Activated T-cell treated with anti-CD3 and anti-CD28 coated beads, Interleukin-2, amount 50 U/mL, for 24 hours (primary cell): ENCODE data around the gene THRAP3.
A peak's percentile ranks its signal among the peaks of the same experiment; 100 is the strongest.
"Not testable (repeated sequence)": the region's sequence is repeated elsewhere in the genome, so short reads cannot be mapped to it uniquely, and the experiment has no call there.

Experiments
- DNase-seq: peaks from one replicate; pipeline ENCODE4 v3.0.0-alpha.2; 2020
- H3K27ac Mint-ChIP-seq: 2 replicates; pipeline ENCODE4 v1.8.0; 2020; ENCODE audit warnings: mild to moderate bottlenecking, mixed read lengths
- H3K27me3 Mint-ChIP-seq: 2 replicates; pipeline ENCODE4 v1.8.0; 2020; ENCODE audit warnings: mixed read lengths
- H3K36me3 Mint-ChIP-seq: 2 replicates; pipeline ENCODE4 v1.8.0; 2020; ENCODE audit warnings: low read depth, mixed read lengths
- H3K4me1 Mint-ChIP-seq: 2 replicates; pipeline ENCODE4 v1.8.0; 2020; ENCODE audit warnings: low read depth, mixed read lengths
- H3K4me3 Mint-ChIP-seq: 2 replicates; pipeline ENCODE4 v1.8.0; 2020; ENCODE audit warnings: mild to moderate bottlenecking, moderate library complexity, mixed read lengths
- H3K9me3 Mint-ChIP-seq: 2 replicates; pipeline ENCODE4 v1.8.0; 2020; ENCODE audit warnings: mixed read lengths

The THRAP3 gene

DNA sequence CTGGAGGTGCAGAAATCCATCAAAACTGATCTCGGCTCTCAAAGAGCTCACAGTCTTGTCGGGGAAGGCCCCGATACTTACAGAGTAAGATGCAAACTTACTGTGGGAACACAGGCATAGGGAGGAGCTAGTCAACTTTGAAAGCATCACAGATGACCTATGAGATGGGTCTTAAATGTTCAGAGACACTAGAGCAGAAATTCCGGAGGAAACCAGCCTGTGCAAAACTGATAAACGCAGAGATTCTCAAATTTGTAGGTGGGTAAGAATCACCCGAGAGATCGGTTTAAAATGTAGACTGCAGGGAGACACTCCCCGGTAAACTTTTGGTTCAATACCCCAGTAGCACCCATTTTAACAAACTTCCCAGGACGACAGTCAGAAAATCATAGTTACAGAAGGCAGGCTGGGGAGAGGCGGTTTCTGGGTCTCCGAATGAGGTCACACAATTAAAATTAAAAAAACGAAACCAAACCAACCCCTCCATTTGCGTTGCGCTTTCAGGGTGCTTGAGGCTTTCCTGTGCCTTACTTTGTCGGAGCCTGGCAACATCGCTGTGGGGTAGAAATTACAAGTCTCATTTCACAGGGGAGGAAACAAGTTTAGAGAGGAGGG, 755 bp upstream of the THRAP3 start:
- peaks cover 49% of the 10 kb centered on the region for H3K36me3 Mint-ChIP-seq
- H3K27me3 Mint-ChIP-seq, result no peaks in the 10 kb centered on the region
- no peak for DNase-seq
- peaks cover 34% of the 10 kb centered on the region for H3K4me1 Mint-ChIP-seq
- H3K27ac Mint-ChIP-seq, result peak overlapping the region; percentile 99
- H3K4me3 Mint-ChIP-seq, result peak overlapping the region; percentile 97
- no peaks in the 10 kb centered on the region for H3K9me3 Mint-ChIP-seq

DNA sequence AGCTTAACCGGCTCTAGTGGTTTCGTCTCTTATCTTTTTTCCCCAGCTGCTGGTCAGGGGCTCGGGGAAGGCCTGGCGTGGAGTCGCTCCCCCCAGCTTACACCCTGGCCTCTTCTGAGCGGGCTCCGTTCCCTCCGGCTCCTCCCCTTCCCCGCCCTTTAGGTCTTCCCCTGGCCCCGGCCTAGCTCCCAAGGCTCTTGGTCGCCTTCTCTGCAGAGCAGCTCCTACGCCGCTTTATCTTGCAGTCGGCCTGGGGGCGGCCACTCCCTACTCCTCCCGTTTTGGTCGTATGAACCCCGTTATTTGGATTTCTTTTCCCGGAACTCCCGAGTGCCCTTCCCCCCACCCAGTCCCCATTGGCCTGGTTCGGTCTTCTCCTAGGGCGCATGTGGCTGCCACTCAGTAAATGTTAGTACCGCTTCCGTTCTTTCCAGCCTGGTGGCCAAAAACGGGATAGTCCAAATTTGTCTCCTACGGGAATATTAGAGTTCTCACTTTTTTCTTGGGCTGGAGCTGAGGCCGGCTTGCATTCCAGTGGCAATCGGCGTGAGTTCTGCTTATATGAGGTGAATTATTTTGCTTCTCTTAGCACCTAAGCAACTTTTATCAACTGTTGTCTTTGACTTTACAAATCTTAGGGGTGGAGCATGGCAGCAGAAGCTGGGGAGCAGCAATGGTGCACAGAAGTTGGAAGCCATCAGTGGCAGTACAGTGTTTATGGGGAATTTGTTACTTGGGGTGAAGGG, 467 bp downstream of the THRAP3 start:
- H3K36me3 Mint-ChIP-seq, result peaks cover 60% of the 10 kb centered on the region
- peak overlapping the region; percentile 97 for H3K4me3 Mint-ChIP-seq
- peaks cover 36% of the 10 kb centered on the region for H3K4me1 Mint-ChIP-seq
- H3K9me3 Mint-ChIP-seq, result no peaks in the 10 kb centered on the region
- DNase-seq, result no peak
- H3K27me3 Mint-ChIP-seq, result no peaks in the 10 kb centered on the region
- peak overlapping the region; percentile 99 for H3K27ac Mint-ChIP-seq

DNA sequence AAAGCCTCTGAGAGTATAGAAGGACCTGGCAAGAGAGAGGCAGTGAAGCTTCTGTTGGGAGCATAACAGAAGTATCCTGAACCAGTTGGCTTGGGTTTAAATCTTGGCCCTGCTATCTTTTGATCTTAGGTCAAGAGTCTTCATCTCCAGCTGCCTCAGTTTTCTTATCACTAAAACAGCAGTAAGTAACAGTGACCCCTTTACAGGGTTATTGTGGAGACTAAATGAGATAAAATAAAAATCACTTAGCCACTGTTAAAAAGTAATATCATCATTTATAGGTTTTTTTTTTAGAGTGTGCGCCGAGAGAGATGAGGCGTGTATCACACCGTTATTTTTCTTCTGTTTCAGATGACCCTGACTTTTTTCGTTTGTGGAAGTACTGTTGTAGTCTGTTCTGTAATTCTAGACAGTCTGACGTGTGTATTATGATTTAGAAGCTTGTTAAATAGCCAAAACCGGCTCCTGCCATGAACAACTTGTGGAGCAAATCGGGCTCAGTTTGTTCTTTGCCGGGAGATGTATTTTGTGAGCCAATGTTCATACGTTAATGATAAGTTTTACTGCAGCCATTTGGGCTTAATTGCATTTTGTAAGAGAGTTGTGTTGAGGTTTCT, 1.1 kb downstream of the THRAP3 start:
- peaks cover 66% of the 10 kb centered on the region for H3K36me3 Mint-ChIP-seq
- peak overlapping the region; percentile 97 for H3K4me3 Mint-ChIP-seq
- H3K9me3 Mint-ChIP-seq, result no peaks in the 10 kb centered on the region
- DNase-seq, result no peak
- H3K27me3 Mint-ChIP-seq, result no peaks in the 10 kb centered on the region
- H3K27ac Mint-ChIP-seq, result peak overlapping the region; percentile 99
- H3K4me1 Mint-ChIP-seq, result peaks cover 36% of the 10 kb centered on the region

DNA sequence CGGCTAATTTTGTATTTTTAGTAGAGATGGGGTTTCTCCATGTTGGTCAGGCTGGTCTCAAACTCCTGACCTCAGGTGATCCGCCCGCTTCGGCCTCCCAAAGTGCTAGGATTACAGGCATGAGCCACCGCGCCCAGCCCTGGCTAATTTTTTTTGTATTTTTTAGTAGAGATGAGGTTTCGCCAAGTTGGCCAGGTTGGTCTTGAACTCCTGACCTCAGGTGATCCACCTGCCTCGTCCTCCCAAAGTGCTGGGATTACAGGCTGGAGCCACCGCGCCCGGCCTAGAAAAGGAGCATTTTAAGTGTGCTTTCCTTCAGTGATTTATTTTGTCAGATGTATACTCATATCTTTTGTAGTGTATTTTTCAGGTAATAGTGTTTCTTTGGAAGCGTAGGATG, 6.0 kb downstream of the THRAP3 start:
- H3K4me3 Mint-ChIP-seq, H3K9me3 Mint-ChIP-seq, H3K27me3 Mint-ChIP-seq: not testable (repeated sequence)
- Mint-ChIP-seq H3K27ac (peak overlapping the region; percentile 52), H3K4me1 (peaks cover 61% of the 10 kb centered on the region), H3K36me3 (peaks cover 90% of the 10 kb centered on the region)
- DNase-seq, result peak; percentile 15

DNA sequence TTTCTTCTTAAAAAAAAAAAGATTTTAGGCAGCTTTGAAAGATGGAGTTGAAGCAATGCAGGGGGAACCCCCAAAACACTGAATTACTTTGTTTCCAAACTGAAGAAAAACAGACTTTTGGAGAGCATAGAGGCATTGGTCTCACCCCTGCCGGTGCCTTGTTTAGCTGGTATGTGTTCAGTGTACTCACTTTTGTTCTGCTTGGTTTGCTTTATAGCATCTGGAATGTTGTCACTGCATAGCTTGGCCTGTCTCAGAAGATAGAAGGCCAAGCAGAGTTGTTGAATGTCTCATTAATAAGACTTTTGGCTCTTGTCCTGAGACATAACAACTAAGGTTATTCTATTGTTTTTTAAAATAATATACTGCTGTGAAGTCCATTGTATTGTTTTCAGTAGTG, 6.9 kb downstream of the THRAP3 start:
- no peaks in the 10 kb centered on the region for H3K27me3 Mint-ChIP-seq
- peaks cover 90% of the 10 kb centered on the region for H3K36me3 Mint-ChIP-seq
- H3K9me3 Mint-ChIP-seq, result no peaks in the 10 kb centered on the region
- peaks cover 60% of the 10 kb centered on the region for H3K4me1 Mint-ChIP-seq
- H3K4me3 Mint-ChIP-seq, result no peak overlapping the region
- DNase-seq, result no peak
- H3K27ac Mint-ChIP-seq, result peak overlapping the region; percentile 52

DNA sequence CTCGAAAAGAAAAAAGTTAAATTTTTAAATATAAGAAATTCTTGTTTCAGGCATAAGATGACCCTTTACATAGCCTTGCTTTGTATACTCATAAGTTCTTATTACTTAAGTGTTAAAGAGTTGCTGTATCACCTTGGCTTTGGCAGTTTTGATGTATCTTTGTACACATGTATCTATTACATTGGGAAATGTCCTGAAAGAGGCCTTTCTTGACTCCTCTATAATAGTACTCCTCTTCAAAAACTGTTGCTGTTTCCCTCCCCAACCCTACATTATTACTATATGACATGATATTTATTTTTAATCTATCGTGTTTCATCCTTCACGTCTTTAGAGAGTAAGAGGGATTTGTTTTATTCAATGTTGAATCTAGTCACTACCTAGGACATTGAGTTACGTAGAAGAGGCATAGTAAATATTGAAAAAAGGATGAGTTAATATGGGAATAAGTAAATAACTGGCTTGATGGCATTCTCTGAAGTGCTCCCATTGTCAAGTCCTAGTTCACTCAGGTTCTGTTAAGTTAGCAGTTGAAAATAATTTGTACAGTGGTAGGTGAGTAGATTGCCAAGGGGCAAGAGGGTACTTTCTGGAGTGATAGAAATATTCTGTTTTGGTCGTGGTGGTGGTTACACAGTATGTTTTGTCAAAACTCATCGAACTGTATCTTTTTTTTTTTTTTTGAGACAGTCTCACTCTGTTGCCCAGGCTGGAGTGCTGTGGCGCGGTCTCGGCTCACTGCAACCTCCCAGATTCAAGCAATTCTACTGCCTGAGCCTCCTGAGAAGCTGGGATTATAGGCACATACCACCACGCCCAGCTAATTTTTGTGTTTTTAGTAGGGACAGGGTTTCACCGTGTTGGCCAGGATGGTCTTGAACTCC, 8.2 kb downstream of the THRAP3 start:
- Mint-ChIP-seq H3K4me3 (no peak overlapping the region), H3K9me3 (no peaks in the 10 kb centered on the region), H3K36me3 (peaks cover 89% of the 10 kb centered on the region), H3K4me1 (peaks cover 60% of the 10 kb centered on the region), H3K27ac (peak overlapping the region; percentile 31), H3K27me3 (no peaks in the 10 kb centered on the region)
- no peak for DNase-seq

DNA sequence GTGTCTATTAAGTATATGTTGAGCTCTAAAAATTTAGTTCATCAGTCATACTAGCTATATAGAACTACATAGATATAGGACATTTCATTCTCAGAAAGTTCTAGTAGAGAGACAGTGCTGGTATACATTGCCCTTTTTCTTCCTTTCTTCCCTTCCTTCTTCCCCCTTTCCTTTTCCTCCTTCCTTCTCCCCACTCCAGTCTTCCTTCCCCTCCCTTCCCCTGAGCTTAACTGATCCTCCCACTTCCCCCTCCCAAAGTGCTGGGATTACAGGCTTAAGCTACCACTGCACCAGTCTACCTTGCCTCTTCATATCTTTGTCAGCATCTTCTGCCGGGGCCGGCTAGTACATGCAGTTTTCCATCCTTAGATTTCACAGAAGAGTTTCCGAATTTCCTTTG, 12.1 kb downstream of the THRAP3 start:
- no peaks in the 10 kb centered on the region for H3K9me3 Mint-ChIP-seq
- H3K27me3 Mint-ChIP-seq, result no peaks in the 10 kb centered on the region
- H3K36me3 Mint-ChIP-seq, result peaks cover 88% of the 10 kb centered on the region
- DNase-seq, result no peak
- peak overlapping the region; percentile 42 for H3K27ac Mint-ChIP-seq
- no peak overlapping the region for H3K4me3 Mint-ChIP-seq
- H3K4me1 Mint-ChIP-seq, result peaks cover 54% of the 10 kb centered on the region

DNA sequence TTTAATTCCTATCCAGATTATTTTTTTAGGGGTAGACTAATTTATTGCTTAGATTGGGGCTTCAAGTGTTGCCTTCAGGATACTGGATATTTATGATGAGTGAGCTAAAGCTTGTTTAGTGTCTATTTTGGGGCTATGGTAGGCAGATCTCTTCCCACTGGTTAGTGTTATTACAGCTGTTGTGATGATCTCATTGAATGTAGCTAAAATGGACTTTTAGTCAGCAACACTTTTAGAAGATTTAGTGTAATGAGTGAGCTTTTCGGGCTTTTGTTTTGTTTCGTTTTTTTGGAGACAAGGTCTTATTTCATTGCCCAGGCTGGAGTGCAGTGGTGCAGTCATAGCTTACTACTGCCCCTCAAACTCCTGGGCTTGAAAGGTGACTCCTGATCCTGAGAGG, 14.2 kb downstream of the THRAP3 start:
- DNase-seq, result no peak
- H3K9me3 Mint-ChIP-seq, result no peaks in the 10 kb centered on the region
- peaks cover 47% of the 10 kb centered on the region for H3K4me1 Mint-ChIP-seq
- no peak overlapping the region for H3K4me3 Mint-ChIP-seq
- no peaks in the 10 kb centered on the region for H3K27me3 Mint-ChIP-seq
- H3K36me3 Mint-ChIP-seq, result peaks cover 93% of the 10 kb centered on the region
- peak overlapping the region; percentile 53 for H3K27ac Mint-ChIP-seq

DNA sequence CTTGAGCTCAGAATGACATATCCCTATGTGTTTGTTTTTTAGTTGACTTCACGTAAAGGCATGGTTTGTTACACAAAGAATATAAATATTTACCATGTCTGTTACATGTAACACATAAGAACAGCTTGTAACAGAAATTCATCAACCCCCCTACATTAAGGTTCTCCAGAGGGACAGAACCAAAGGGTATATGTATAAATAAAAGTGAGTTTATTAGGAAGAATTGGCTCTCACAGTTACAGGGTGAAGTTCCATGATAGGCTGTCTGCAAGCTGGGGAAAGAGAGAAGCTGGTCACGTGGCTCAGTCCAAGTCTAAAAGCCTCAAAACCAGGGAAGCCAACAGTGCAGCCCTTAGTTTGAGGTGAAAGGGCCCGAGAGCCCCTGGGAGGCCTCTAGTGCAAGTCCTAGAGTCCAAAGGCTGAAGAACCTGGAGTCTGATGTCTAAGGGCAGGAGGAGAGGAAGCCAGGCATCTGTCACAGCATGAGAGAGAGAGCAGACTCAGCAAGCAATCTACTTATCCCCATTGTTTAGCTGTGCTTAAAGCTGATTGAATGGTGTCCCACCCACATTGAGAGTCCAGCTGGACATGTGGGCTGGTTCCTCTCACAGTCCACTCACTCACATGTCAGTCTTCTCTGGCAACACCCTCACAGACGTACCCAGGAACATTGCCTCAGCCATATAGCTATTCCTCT, 15.8 kb downstream of the THRAP3 start:
- peaks cover 42% of the 10 kb centered on the region for H3K4me1 Mint-ChIP-seq

DNA sequence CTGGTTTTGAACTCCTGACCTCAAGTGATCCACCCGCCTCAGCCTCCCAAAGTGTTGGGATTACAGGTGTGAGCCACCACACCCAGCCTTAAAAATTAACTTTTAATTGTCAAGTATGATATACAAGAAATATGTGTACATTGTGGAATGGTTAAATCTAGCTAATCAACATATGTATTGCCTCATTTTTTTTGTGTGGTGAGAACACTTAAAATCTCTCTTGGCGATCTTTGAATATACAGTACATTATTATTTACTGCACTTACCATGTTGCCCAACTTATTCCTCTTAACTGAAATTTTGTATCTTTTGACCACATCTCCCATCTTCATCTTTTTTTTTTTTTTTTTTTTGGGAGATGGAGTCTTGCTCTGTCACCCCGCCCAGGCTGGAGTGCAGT, 23.3 kb downstream of the THRAP3 start:
- no peak for DNase-seq
- H3K27ac Mint-ChIP-seq, result peak overlapping the region; percentile 33
- peaks cover 70% of the 10 kb centered on the region for H3K36me3 Mint-ChIP-seq
- no peak overlapping the region for H3K4me3 Mint-ChIP-seq
- H3K4me1 Mint-ChIP-seq, result peaks cover 54% of the 10 kb centered on the region
- no peaks in the 10 kb centered on the region for H3K9me3 Mint-ChIP-seq
- no peaks in the 10 kb centered on the region for H3K27me3 Mint-ChIP-seq

More for the DNA sequence above, 15.8 kb downstream of the THRAP3 start:
- Mint-ChIP-seq H3K27me3 (no peaks in the 10 kb centered on the region), H3K36me3 (peaks cover 90% of the 10 kb centered on the region), H3K9me3 (no peaks in the 10 kb centered on the region), H3K4me3 (no peak overlapping the region), H3K27ac (peak overlapping the region; percentile 75)
- DNase-seq, result no peak

DNA sequence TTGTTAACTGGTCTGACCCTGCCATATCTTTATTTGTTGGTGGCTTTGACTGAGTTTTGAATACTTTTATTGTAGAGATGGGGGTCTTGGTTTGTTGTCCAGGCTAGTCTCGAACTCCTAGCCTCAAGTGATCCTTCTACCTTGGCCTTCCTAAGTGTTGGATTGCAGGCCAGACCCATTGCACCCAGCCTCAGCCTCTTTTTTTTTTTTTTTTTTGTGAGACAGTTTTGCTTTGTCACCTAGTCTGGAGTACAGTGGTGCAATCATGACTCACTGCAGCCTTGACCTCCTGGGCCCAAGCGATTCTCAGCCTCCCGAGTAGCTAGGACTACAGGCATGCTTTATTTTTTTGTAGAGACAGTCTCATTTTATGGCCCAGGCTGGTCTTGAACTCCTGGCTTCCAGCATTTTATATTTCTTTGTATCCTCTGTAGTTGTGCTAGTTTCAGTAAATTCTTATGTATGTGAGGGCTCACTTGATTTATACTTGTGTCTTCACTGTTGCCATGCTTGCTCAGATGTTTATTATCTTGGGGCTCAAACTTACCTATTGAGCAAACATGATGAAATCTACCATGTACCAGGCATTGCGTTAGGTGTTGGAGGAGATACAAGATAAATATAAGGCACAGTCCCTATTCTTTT, 24.1 kb downstream of the THRAP3 start:
- H3K27me3 Mint-ChIP-seq, result no peaks in the 10 kb centered on the region
- H3K4me1 Mint-ChIP-seq, result peaks cover 60% of the 10 kb centered on the region
- no peak for DNase-seq
- no peaks in the 10 kb centered on the region for H3K9me3 Mint-ChIP-seq
- peaks cover 67% of the 10 kb centered on the region for H3K36me3 Mint-ChIP-seq
- no peak overlapping the region for H3K4me3 Mint-ChIP-seq
- H3K27ac Mint-ChIP-seq, result peak overlapping the region; percentile 88

DNA sequence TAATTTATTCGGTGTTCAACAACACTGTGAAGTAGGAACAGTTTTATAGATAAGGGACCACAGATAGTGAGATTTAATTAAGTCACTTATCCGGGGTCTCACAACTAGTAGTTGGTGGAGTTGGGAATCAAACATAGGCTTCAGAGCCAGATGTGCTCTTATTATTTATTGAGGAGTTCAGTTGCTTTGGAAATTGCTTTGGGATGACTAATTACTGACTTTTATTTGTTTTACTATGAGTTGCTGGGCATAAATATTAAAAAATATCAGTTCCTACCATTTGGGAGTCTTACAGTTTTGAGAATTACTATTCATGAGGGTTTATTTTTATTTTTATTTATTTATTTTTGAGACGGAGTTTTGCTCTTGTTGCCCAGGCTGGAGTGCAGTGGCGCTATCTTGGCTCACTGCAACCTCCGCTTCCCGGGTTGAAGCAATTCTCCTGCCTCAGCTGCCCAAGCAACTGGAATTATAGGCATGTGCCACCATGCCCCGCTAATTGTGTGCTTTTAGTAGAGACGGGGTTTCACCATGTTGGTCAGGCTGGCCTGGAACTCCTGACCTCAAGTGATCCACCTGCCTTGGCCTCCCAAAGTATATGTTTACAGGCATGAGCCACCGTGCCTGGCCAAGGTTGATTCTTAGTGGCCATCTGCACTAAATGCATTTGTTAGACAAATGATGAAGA, 27.7 kb downstream of the THRAP3 start:
- no peaks in the 10 kb centered on the region for H3K9me3 Mint-ChIP-seq
- no peak for DNase-seq
- H3K36me3 Mint-ChIP-seq, result peaks cover 70% of the 10 kb centered on the region
- peaks cover 71% of the 10 kb centered on the region for H3K4me1 Mint-ChIP-seq
- no peak overlapping the region for H3K4me3 Mint-ChIP-seq
- H3K27ac Mint-ChIP-seq, result peak overlapping the region; percentile 44
- H3K27me3 Mint-ChIP-seq, result no peaks in the 10 kb centered on the region

DNA sequence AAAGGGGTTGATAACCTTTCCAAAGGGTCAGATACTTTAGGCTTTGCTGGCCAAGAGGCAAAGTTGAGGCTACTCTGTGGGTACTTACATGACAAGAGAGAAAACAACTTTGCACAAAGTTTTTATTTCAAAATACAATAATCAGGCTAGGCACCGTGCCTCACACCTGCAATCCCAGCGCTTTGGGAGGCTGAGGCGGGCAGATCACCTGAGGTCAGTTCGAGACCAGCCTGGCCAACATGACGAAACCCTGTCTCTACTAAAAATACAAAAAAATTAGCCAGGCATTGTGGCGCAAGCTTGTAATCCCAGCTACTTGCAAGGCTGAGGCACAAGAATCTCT, 28.2 kb downstream of the THRAP3 start:
- Mint-ChIP-seq H3K4me1 (peaks cover 74% of the 10 kb centered on the region), H3K36me3 (peaks cover 72% of the 10 kb centered on the region), H3K27ac (peak overlapping the region; percentile 44)
- H3K9me3 Mint-ChIP-seq, H3K4me3 Mint-ChIP-seq, H3K27me3 Mint-ChIP-seq, DNase-seq: not testable (repeated sequence)
